Skin epidermis (tissue), 12 donors: ENCODE results near the gene ITPKB.
"Not testable (repeated sequence)": the region's sequence is repeated elsewhere in the genome, so short reads cannot be mapped to it uniquely, and the experiment has no call there.

ENCODE experiments used
- H3K27ac ChIP-seq, 21 experiments: fragments of 200-600 bp; sonication (generic) in 11 of 21; one replicate each; pipeline ENCODE4 v1.5.0; 2020; ENCODE audit warnings: mild to moderate bottlenecking in 3 of 21, inconsistent platforms in 2 of 21, moderate library complexity in 2 of 21
- H3K4me3 ChIP-seq, 7 experiments: fragments of 200-600 bp; sonication (generic) in 2 of 7; one replicate each; pipeline ENCODE4 v1.5.0; 2020; ENCODE audit warnings: inconsistent platforms in 2 of 7, mild to moderate bottlenecking in 2 of 7, moderate library complexity in 1 of 7

The ITPKB gene

GRCh38 chr1:226762055-226762454 is 23.0 kb upstream of the ITPKB start:
- no peak overlapping the region for H3K4me3 ChIP-seq
- H3K27ac ChIP-seq, result no peak overlapping the region

DNA sequence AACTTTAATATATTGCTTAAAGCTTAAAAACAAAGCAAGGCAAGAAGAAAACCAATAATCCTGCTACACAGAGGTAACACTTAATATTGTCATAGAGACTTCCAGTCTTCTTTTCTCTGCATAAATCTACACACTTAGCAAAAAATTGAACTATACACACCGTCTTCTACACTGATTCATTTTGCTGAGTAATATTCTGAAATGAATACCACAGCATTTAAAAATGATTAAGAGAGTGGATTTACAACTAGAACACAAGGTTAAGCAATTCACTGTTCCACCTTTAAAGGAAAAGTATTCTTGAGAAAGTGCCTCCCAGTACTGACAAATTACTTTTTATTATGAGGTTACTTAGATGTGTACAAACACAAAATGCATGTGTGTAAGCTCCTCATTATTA is 22.2 kb upstream of the ITPKB start:
- Histone ChIP-seq H3K4me3 (no peak overlapping the region), H3K27ac (no peak overlapping the region)

DNA sequence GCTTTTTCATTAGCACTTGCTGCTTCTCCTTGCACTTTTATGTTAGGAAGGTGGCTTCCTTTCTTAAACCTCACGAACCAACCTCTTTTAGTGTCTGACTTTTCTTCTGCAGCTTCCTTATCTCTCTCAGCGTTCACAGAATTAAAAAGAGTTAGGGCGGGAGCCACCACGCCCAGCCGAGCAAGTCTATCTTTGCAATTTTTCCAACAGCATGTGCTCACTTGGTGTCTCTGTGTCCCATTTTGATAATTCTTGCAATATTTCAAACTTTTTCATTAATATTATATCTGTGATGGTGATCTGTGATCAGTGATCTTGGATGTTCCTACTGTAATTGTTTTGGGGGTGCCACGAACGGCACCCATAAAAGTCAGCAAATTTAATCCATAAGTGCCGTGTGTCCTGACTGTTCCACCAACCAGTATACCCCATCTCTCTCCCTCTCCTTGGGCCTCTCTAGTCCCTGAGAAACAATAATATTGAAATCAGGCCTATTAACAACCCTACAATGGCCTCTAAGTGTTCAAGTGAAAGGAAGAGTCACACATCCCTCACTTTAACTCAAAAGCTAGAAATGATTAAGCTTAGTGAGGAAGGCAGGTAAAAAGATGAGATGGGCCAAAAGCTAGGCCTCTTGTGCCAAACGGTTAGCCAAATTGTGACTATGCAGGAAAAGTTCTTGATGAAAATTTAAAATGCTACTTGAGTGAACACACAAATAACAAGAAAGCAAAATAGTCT is 15.9 kb upstream of the ITPKB start:
- H3K4me3 ChIP-seq, result no peak overlapping the region
- H3K27ac ChIP-seq, result no peak overlapping the region

DNA sequence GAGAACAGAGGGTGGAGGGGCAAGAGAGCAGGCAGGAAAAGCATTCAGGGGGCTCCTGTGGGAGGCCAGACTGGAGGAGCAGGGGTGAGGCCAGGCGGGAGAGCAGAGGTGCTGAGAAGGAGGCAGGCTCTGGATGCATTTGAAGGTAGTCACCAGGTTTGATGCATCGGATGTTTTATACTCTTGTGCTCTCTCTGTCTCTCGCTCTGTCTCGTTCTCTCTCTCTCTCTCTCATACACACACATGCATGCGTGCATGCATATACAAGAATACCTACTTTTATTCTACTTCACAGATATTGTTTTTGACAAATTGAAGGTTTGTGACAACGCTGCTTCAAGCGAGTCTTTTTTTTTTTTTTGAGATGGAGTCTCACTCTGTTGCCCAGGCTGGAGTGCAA is 15.0 kb upstream of the ITPKB start:
- no peak overlapping the region for H3K27ac ChIP-seq
- no peak overlapping the region for H3K4me3 ChIP-seq

- Histone ChIP-seq H3K27ac (no peak overlapping the region), H3K4me3 (no peak overlapping the region)
These were observed 12.6 kb upstream of the ITPKB start for GRCh38 chr1:226751703-226752102.

DNA sequence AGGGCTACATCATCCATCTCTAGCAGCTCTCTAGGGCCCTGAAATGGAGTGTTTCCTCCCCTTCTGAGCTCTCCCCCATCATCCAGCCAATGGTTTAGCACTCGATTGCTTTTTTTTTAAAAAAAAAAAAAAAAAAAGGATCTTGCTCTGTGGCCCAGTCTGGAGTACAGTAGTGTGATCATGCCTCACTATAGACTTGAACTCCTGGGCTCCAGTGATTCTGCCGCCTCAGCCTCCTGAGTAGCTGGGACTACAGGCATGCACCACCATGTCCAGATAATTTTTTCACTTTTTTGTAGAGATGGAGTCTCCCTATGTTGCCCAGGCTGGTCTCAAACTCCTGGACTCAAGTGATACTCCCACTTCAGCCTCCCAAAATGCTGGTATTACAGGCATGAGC is 12.1 kb upstream of the ITPKB start:
- H3K27ac ChIP-seq, result no peak overlapping the region
- H3K4me3 ChIP-seq, result no peak overlapping the region

DNA sequence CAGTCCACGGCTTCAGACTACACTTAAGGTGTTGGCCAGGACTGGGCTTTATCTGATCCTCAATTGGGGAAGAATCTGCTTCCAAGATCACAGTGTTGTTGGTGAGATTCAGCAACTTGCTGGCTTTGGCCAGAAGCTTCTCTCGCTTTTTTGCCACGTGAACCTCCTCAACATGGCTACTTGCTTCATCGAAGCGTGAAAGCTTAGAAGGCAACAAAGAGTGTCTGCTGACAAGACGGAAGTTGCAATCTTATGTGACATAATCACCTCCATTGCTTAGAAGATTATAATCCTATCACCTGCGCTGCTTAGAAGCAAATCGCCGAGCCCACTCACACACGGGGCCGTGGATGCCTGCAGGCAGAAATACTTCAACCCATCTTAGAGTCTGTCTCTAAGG is 10.4 kb upstream of the ITPKB start:
- H3K27ac ChIP-seq, result no peak overlapping the region
- no peak overlapping the region for H3K4me3 ChIP-seq

GRCh38 chr1:226748306-226748705 is 9.2 kb upstream of the ITPKB start:
- Histone ChIP-seq H3K27ac (no peak overlapping the region), H3K4me3 (no peak overlapping the region)

DNA sequence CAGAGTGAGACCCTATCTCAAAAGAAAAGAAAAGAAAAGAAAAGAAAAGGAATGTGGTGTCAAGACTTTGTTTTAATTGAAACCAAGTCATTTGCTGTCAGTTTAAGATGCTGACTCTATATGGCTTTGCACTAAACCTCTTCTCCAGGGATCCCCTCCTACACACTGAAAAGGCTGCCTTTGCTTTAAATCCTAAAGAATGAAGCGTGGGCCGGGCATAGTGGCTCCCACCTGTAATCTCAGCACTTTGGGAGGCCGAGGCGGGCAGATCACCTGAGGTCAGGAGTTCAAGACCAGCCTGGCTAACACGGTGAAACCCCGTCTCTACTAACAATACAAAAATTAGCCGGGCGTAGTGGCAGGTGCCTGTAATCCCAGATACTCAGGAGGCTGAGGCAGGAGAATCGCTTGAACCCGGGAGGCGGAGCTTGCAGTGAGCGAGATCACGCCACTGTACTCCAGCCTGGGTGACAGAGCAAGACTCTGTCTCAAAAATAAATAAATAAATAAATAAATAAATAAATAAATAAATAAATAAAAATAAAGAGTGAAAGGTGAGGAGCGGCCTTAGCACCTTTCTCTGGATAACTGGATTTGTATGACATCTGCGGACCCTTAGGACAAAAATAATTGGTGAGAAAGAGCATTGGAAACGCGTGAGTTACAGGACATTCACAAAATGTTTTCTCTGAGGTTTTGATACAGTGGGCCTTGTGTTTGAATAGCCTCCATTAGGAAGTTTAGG is 8.6 kb upstream of the ITPKB start:
- not testable (repeated sequence) for H3K27ac ChIP-seq, H3K4me3 ChIP-seq

GRCh38 chr1:226743259-226743658 is 4.2 kb upstream of the ITPKB start:
- H3K4me3 ChIP-seq, result no peak overlapping the region
- H3K27ac ChIP-seq, result no peak overlapping the region

GRCh38 chr1:226741009-226741408 is 1.9 kb upstream of the ITPKB start:
- Histone ChIP-seq H3K27ac (no peak overlapping the region), H3K4me3 (no peak overlapping the region)

DNA sequence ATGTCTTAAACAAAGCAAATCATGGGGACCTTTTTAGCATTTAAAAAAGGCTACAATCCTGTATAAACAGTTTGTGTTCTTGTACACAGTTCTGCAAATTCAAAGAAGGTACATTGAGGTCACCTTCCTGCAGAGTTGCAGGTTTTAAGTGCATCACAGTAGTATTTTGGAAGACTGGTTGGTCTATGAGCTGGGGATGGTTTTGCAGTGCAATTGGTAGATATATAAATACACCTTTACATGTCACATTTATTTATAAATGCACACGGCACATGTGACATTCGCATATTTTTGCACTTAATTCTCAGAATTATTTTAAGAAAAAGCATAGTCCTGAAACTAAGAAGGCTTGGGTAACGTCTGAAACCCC is 599 bp upstream of the ITPKB start:
- Histone ChIP-seq H3K27ac (peak overlapping the region in 16 of 21 experiments; percentile 50 to 99 (median 93)), H3K4me3 (peak overlapping the region in 6 of 7 experiments; percentile 63 to 89 (median 79))

GRCh38 chr1:226738421-226738994 is 574 bp downstream of the ITPKB start:
- H3K4me3 ChIP-seq, result peak overlapping the region; percentile 63 to 89 (median 84)
- H3K27ac ChIP-seq, result peak overlapping the region; percentile 59 to 99 (median 93)

- Histone ChIP-seq H3K27ac (peak overlapping the region; percentile 59 to 99 (median 93)), H3K4me3 (peak overlapping the region; percentile 63 to 89 (median 84))
These were observed 1.2 kb downstream of the ITPKB start for GRCh38 chr1:226737819-226738420.

DNA sequence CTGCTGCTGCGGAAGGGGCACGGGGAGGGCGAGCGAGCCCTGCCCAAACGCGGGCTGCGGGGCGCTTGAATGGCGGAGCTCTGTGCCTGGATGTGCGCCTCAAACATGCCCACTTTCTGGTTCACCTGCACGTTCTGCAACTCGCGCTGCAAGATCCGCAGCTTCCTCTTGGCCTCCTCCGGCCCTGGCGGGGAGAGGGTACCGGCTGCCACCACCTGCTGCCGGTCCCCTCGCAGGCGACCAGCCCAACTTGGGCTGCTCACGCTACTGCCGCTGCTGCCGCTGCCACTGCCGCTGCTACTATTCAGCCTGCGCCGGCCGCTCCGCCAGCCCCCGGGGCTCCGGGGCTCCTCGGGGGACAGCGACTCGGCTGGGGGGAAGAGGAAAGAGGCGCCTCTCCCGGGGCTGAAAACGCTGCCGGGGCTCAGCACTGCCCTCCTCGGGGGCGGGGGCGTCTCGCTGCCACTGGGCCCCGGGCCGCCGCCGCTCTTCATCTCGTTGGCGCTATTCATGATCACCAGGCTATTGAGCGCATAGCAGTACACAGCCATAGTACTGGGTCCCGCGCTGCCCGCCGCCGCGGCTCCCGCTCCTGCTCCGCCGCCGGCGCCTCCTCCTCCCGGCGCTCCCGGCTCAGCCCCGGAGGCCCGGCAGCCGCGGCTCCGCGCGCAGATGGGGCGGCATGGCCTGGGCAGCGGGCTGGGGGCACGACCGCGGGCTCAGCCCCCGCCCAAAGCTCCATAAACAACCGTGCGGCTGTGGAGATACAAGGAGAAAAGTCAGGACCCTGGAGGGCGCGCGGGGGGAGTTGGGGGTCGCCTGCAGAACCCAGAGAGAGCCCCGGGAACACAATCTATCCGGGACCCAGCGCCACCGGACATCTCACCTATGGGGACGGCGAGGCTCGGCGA is 1.9 kb downstream of the ITPKB start:
- Histone ChIP-seq H3K4me3 (peak overlapping the region; percentile 63 to 89 (median 84)), H3K27ac (peak overlapping the region; percentile 59 to 99 (median 93))

- H3K4me3 ChIP-seq, result peak overlapping the region; percentile 63 to 89 (median 84)
- peak overlapping the region in 20 of 21 experiments; percentile 3 to 99 (median 93) for H3K27ac ChIP-seq
These were observed 2.8 kb downstream of the ITPKB start for GRCh38 chr1:226736001-226736907.

DNA sequence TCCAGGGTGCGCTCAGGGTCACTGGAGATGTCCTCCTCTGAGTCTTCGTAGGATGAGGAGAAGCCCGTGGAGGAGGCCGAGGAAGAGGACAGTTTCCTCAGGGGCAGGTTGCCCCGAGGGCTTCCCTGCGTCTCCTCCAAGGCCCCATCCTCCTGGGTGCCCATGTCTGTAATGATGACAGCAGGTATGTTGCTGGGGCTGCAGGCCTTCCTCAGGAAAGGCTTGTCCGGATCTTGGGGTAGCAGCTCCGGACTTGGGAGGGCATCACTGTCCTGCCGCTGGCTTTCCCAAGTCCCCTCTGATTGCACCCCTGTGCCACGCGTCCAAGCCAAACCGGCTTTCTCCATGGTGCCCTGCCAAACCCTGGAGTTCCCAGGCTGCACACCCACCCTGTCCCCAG is 3.5 kb downstream of the ITPKB start:
- peak overlapping the region in 11 of 21 experiments; percentile 15 to 99 (median 94) for H3K27ac ChIP-seq
- peak overlapping the region in 6 of 7 experiments; percentile 63 to 89 (median 78) for H3K4me3 ChIP-seq

- peak overlapping the region in 6 of 21 experiments; percentile 2 to 99 (median 55) for H3K27ac ChIP-seq
- peak overlapping the region in 4 of 7 experiments; percentile 13 to 89 (median 79) for H3K4me3 ChIP-seq
These were observed 4.4 kb downstream of the ITPKB start for GRCh38 chr1:226734611-226735153.
